A673 (cell line): Measurements from ENCODE around the gene ANKRD11.

ENCODE experiments used
- CTCF ChIP-seq: fragments of 300-800, 200-600 bp; sonication (generic); conservative IDR thresholded peaks from 2 replicates; pipeline ENCODE4 v1.5.1; 2017; ENCODE audit warnings: low read depth, mild to moderate bottlenecking, antibody characterized with exemption, low read length, moderate library complexity, mixed read lengths
- EZH2 ChIP-seq: fragments of 200-600 bp; sonication (generic); IDR thresholded peaks from 2 replicates; pipeline ENCODE4 v1.6.1; 2017; ENCODE audit warnings: borderline replicate concordance, low read depth, mild to moderate bottlenecking, mixed read lengths, antibody characterized with exemption, low read length; ENCODE audit not compliant: poor library complexity, severe bottlenecking

DNA sequence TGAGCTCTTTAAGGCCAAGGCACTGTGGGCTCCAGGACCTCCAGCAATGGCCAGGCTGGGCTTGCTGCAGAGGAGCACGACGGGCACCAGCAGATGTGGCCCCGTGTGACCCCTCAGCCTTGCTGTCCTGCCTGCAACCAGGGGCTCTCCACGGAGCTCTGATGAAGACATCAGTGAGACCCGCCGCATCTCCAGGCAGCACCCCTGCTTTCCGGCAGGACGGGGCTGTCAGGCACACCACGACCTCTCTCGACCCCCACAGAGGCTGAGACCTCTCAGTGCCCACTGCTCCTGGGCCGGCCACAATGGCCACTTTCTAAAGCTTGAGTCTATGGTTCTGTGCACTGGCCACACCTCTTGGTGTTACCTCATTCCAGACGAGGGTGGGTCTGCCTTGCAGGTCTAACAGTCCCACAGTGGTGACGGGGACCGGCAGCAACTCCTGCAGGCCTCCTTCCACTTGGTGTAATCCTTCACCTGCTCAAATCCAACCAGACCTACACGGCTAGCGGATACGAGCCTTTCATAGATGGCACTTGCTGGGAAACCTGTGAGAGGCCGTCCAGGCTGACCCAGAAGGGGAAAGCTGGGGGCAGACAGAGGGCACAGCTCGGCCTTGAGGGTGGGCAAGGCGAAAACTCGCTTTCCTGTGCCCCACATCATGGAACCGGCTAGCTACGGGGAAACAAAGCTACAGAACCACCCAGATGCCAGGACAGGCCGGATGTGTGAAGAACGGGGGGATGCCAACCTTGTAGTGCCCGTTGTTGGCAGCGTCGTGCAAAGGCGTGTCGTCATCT lies 202.4 kb downstream of the ANKRD11 start:
- TF ChIP-seq CTCF, result no peak
- TF ChIP-seq EZH2, result no peak
